ENCODE data around the gene RAPGEF6. TPM values are rescaled to one million over a fixed set of nuclear protein-coding genes. Genes with fewer than 3 reads are reported as not detected.
"Not testable (repeated sequence)": the region's sequence is repeated elsewhere in the genome, so short reads cannot be mapped to it uniquely, and the experiment has no call there.

The RAPGEF6 gene
- total RNA-seq, 2 donors from 2014 or later: 16.5 to 50.0 TPM

DNA sequence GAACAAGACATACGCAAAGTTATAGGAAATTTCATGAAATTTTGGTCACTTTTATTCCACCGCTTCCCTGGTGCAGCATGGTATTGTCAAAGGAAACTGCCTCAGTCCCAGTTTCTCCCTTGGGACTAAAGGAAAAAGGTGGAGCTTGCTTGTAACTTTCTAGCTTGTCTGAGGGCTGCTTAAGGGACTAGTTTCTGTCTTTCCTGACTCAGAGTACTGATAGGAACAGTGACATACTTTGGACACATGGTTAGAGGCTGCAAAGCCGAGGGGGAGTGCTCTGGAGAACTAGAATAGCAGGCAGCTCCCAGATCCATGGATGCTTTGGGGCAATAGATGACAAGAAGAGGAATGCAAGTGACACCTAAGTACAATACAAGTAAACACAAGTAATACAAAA lies 234.4 kb downstream of the RAPGEF6 start:
- ATAC-seq (ENCODE audit: insufficient number of reproducible peaks, low FRiP score, low read depth) (no peak), DNase-seq (ENCODE audit: low spot score) (no peak)
- peaks cover 4% of the 10 kb centered on the region for H3K36me3 ChIP-seq
- H3K27ac ChIP-seq: no peak overlapping the region
- peaks cover 9% of the 10 kb centered on the region for H3K9me3 ChIP-seq
- H3K4me3 ChIP-seq: no peak overlapping the region
- no peak for TF ChIP-seq CTCF (IDR thresholded peaks at IDR 0.05)
- no peaks in the 10 kb centered on the region for H3K4me1 ChIP-seq (ENCODE audit: control insufficient read depth in 1 of 2, low read depth in 2 of 2)
- no peaks in the 10 kb centered on the region for H3K27me3 ChIP-seq (replicated peaks; ENCODE audit: insufficient read depth)

- H3K27ac ChIP-seq; H3K4me1 ChIP-seq (ENCODE audit: control insufficient read depth in 1 of 2, low read depth in 2 of 2); ATAC-seq (ENCODE audit: insufficient number of reproducible peaks, low FRiP score, low read depth); H3K27me3 ChIP-seq (replicated peaks; ENCODE audit: insufficient read depth); H3K36me3 ChIP-seq; DNase-seq (ENCODE audit: low spot score); H3K9me3 ChIP-seq; H3K4me3 ChIP-seq: not testable (repeated sequence)
Measured at GRCh38 chr5:131399007-131399406, 236.0 kb downstream of the RAPGEF6 start.

GRCh38 chr5:131396630-131397273 lies 238.3 kb downstream of the RAPGEF6 start:
- Histone ChIP-seq H3K27ac (no peak overlapping the region), H3K27me3 (replicated peaks; ENCODE audit: insufficient read depth) (no peaks in the 10 kb centered on the region), H3K36me3 (peaks cover 2% of the 10 kb centered on the region), H3K4me3 (no peak overlapping the region), H3K4me1 (ENCODE audit: control insufficient read depth in 1 of 2, low read depth in 2 of 2) (peaks cover 13 to 27% of the 10 kb centered on the region in 2 donors), H3K9me3 (peaks cover 2% of the 10 kb centered on the region)
- DNase-seq (ENCODE audit: low spot score) (no peak), ATAC-seq (ENCODE audit: insufficient number of reproducible peaks, low FRiP score, low read depth) (no peak)
- TF ChIP-seq CTCF (IDR thresholded peaks at IDR 0.05): no peak

GRCh38 chr5:131396015-131396414 lies 239.0 kb downstream of the RAPGEF6 start:
- peaks cover 13 to 27% of the 10 kb centered on the region in 2 donors for H3K4me1 ChIP-seq (ENCODE audit: control insufficient read depth in 1 of 2, low read depth in 2 of 2)
- ATAC-seq (ENCODE audit: insufficient number of reproducible peaks, low FRiP score, low read depth) (no peak), DNase-seq (ENCODE audit: low spot score) (no peak)
- no peaks in the 10 kb centered on the region for H3K36me3 ChIP-seq
- no peak overlapping the region for H3K27ac ChIP-seq
- no peak overlapping the region for H3K4me3 ChIP-seq
- H3K27me3 ChIP-seq (replicated peaks; ENCODE audit: insufficient read depth): no peaks in the 10 kb centered on the region
- TF ChIP-seq CTCF (IDR thresholded peaks at IDR 0.05): no peak
- no peaks in the 10 kb centered on the region for H3K9me3 ChIP-seq

DNA sequence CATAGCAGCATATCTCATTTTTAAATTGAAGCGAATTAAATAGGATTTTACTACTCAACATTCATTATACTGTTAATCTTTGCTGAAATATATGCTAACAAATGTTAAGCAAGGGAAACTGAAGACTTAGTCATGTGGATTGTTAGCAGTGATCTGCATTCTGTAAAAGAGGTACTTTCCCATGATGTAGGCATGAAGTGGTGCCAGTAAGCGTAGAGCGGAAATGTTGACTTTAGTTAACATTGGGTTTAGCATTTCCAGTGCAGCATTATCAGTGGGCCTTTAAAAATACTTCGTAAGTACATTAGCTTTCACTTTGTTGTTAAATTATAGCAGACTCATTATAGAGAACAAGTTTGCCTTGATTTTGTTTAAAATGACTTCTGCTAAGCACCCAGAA lies 240.9 kb downstream of the RAPGEF6 start:
- Histone ChIP-seq H3K27ac (peak overlapping the region in 1 of 2 donors; percentile 42), H3K4me1 (ENCODE audit: control insufficient read depth in 1 of 2, low read depth in 2 of 2) (peaks cover 13 to 27% of the 10 kb centered on the region in 2 donors), H3K27me3 (replicated peaks; ENCODE audit: insufficient read depth) (no peaks in the 10 kb centered on the region), H3K9me3 (no peaks in the 10 kb centered on the region), H3K36me3 (no peaks in the 10 kb centered on the region), H3K4me3 (peak overlapping the region; percentile 4)
- DNase-seq (ENCODE audit: low spot score): no peak
- TF ChIP-seq CTCF (IDR thresholded peaks at IDR 0.05): no peak
- no peak for ATAC-seq (ENCODE audit: insufficient number of reproducible peaks, low FRiP score, low read depth)

DNA sequence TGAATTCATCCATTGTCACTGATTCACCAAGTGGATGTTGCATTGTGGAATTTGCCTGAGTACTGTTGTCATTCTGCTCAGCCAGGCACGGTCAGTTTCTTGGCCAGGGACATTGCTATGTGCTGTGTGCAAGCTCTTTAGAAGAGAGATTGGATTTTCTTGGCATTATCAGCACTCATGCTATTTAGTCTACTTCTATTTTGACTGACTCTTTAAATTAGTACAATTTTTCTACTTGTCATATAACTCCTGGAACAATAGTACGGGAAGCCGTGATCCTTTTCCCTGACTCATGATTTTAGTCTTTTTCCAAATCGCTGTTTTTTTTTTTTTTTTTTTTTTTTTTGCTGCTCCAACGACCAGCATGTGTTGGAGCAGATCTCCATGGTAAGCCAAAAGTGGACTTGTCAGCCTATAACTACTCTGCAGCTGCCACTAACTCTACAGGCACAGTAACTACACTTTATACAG lies 241.5 kb downstream of the RAPGEF6 start:
- Histone ChIP-seq H3K27ac (peak overlapping the region; percentile 15 to 42), H3K36me3 (no peaks in the 10 kb centered on the region), H3K9me3 (no peaks in the 10 kb centered on the region), H3K4me3 (peak overlapping the region; percentile 4), H3K4me1 (ENCODE audit: control insufficient read depth in 1 of 2, low read depth in 2 of 2) (peaks cover 13 to 27% of the 10 kb centered on the region in 2 donors), H3K27me3 (replicated peaks; ENCODE audit: insufficient read depth) (no peaks in the 10 kb centered on the region)
- ATAC-seq (ENCODE audit: insufficient number of reproducible peaks, low FRiP score, low read depth) (peak; percentile 46), DNase-seq (ENCODE audit: low spot score) (no peak)
- TF ChIP-seq CTCF (IDR thresholded peaks at IDR 0.05): no peak

All from thoracic aorta (tissue), 2 donors.